DND-41 (cell line): ENCODE results near the gene RNASEL.
"Not testable (repeated sequence)": the region's sequence is repeated elsewhere in the genome, so short reads cannot be mapped to it uniquely, and the experiment has no call there.

Experiments used
- ATAC-seq: fragments of 200-7000 bp; cut with Tn5 transposase; 3 replicates; pipeline ENCODE4 v1.9.1; 2021; ENCODE audit warnings: low read depth; ENCODE audit not compliant: insufficient read depth
- DNase-seq: peaks from one replicate; pipeline ENCODE4 v3.0.0-alpha.2; 2020
- H2AFZ ChIP-seq: 2 replicates; pipeline ENCODE4 v1.6.0; 2012; ENCODE audit warnings: low read depth, low read length
- H3K27ac ChIP-seq: 2 replicates; pipeline ENCODE4 v1.5.1; 2012; ENCODE audit warnings: low read length, inconsistent platforms
- H3K27me3 ChIP-seq: fragments of 200-600 bp; sonication (generic); 2 replicates; pipeline ENCODE4 v1.6.0; 2012; ENCODE audit warnings: low read length, mild to moderate bottlenecking, inconsistent platforms; ENCODE audit not compliant: insufficient read depth, poor library complexity
- H3K36me3 ChIP-seq: 2 replicates; pipeline ENCODE4 v1.5.1; 2012; ENCODE audit warnings: low read length, inconsistent platforms; ENCODE audit not compliant: insufficient read depth
- H3K4me1 ChIP-seq: 2 replicates; pipeline ENCODE4 v1.5.1; 2012; ENCODE audit warnings: mild to moderate bottlenecking, low read length; ENCODE audit not compliant: insufficient read depth
- H3K4me2 ChIP-seq: 2 replicates; pipeline ENCODE4 v1.6.0; 2012; ENCODE audit warnings: mild to moderate bottlenecking, moderate library complexity, low read length, inconsistent platforms; ENCODE audit not compliant: insufficient read depth
- H3K4me3 ChIP-seq, 2 experiments: fragments of 200-600 bp in 1 of 2; shearing (Covaris generic) in 1 of 2; 2 replicates each; pipeline ENCODE4 v1.5.1; 2012 to 2016; ENCODE audit warnings: inconsistent platforms in 2 of 2, low read length in 2 of 2, mild to moderate bottlenecking in 2 of 2, low read depth in 1 of 2, moderate library complexity in 1 of 2
- H3K79me2 ChIP-seq: 2 replicates; pipeline ENCODE4 v1.6.0; 2012; ENCODE audit warnings: low read length, inconsistent platforms; ENCODE audit not compliant: insufficient read depth
- H3K9ac ChIP-seq: 2 replicates; pipeline ENCODE4 v1.6.0; 2012; ENCODE audit warnings: low read depth, mild to moderate bottlenecking, inconsistent platforms, low read length, moderate library complexity
- H3K9me3 ChIP-seq: 2 replicates; pipeline ENCODE4 v1.5.1; 2012; ENCODE audit warnings: low read length, moderate library complexity, mild to moderate bottlenecking, inconsistent platforms; ENCODE audit not compliant: insufficient read depth, severe bottlenecking
- H4K20me1 ChIP-seq: 2 replicates; pipeline ENCODE4 v1.6.0; 2012; ENCODE audit warnings: low read length; ENCODE audit not compliant: insufficient read depth
- EZH2 ChIP-seq: IDR thresholded peaks from 3 replicates; pipeline ENCODE4 v1.6.1; 2012; ENCODE audit warnings: borderline replicate concordance, low read depth, mild to moderate bottlenecking, moderate library complexity, low read length, inconsistent platforms; ENCODE audit not compliant: severe bottlenecking
- TF ChIP-seq, protein P1 (sequence below): IDR thresholded peaks from 2 replicates; pipeline ENCODE4 v1.5.1; 2012; ENCODE audit warnings: borderline replicate concordance, low read length, moderate library complexity, mild to moderate bottlenecking; ENCODE audit not compliant: poor library complexity, severe bottlenecking; ENCODE audit errors: extremely low read depth

The RNASEL gene

DNA sequence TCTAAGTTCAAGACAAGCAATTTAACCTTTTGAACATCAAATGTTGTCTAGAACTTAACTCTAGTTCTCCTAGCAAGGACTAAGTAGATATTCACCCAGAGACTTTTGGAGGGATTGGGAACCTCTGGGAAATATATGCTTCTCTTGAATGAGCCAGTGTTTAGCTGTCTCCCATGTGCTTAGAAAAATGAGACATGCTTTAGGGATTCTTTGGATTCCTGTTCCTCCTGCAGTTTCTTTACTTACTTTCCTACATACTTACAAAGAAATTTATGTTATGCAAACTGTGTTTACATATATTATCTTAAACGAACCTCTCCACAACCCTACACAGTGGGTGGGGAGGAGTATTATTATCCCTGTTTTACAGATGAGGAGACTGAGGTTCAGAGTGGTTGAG, 39.2 kb downstream of the RNASEL start:
- Histone ChIP-seq H3K79me2 (no peaks in the 10 kb centered on the region), H3K4me2 (no peak overlapping the region), H3K36me3 (no peaks in the 10 kb centered on the region), H3K27ac (no peak overlapping the region), H3K27me3 (no peaks in the 10 kb centered on the region), H3K4me1 (no peaks in the 10 kb centered on the region), H2AFZ (no peak overlapping the region), H3K4me3 (no peak overlapping the region), H4K20me1 (no peaks in the 10 kb centered on the region), H3K9me3 (peaks cover 3% of the 10 kb centered on the region), H3K9ac (no peak overlapping the region)
- no peak for DNase-seq
- TF ChIP-seq, protein P1, sequence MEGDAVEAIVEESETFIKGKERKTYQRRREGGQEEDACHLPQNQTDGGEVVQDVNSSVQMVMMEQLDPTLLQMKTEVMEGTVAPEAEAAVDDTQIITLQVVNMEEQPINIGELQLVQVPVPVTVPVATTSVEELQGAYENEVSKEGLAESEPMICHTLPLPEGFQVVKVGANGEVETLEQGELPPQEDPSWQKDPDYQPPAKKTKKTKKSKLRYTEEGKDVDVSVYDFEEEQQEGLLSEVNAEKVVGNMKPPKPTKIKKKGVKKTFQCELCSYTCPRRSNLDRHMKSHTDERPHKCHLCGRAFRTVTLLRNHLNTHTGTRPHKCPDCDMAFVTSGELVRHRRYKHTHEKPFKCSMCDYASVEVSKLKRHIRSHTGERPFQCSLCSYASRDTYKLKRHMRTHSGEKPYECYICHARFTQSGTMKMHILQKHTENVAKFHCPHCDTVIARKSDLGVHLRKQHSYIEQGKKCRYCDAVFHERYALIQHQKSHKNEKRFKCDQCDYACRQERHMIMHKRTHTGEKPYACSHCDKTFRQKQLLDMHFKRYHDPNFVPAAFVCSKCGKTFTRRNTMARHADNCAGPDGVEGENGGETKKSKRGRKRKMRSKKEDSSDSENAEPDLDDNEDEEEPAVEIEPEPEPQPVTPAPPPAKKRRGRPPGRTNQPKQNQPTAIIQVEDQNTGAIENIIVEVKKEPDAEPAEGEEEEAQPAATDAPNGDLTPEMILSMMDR, result no peak
- no peak for TF ChIP-seq EZH2
- no peak for ATAC-seq

DNA sequence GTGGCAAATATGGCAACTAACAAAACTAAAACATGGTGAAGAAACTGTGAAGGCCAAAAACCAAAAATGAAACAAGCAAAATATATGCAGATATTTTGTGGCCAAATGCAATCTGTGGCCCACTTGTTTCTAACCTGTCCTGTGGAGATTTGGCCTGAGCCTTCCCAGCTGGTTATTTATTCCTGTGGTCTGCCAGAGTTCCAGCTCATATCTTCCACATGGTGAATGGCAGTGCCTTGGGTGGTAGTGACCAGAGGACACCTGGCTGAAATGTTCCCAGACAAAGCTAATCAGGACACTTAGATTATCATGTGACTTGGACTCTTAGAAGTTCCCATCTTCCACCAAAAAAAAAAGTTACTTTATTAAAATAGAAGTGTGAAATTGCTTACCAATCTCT, 39.7 kb downstream of the RNASEL start:
- no peaks in the 10 kb centered on the region for H4K20me1 ChIP-seq
- no peak overlapping the region for H3K4me2 ChIP-seq
- no peaks in the 10 kb centered on the region for H3K4me1 ChIP-seq
- no peak overlapping the region for H2AFZ ChIP-seq
- no peak overlapping the region for H3K4me3 ChIP-seq
- no peak overlapping the region for H3K27ac ChIP-seq
- H3K36me3 ChIP-seq, result no peaks in the 10 kb centered on the region
- H3K9ac ChIP-seq, result no peak overlapping the region
- no peaks in the 10 kb centered on the region for H3K79me2 ChIP-seq
- TF ChIP-seq EZH2, result no peak
- TF ChIP-seq, protein P1, result no peak
- H3K27me3 ChIP-seq, result no peaks in the 10 kb centered on the region
- ATAC-seq (no peak), DNase-seq (no peak)
- H3K9me3 ChIP-seq, result peaks cover 3% of the 10 kb centered on the region

DNA sequence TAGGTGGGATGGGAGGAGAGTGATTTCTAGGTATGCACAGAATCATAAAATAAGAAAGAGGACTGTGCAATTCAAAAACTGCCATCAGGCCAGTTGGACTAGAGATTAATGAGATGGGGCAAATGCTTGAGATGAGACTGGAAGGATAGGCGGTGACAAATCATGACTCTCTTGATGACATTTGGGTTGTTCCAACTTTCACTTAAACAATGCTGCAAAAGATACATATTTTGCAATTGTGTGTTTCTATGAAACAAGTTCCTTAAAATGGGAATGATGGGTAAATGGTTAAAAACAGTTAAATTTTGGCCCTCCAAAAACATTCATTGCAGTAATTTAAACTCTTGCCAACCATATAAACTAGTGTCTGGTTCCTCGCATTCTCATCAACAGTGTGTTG, 55.2 kb downstream of the RNASEL start:
- Histone ChIP-seq H2AFZ (no peak overlapping the region), H3K4me3 (no peak overlapping the region), H3K4me2 (no peak overlapping the region), H3K27me3 (no peaks in the 10 kb centered on the region), H3K9me3 (peaks cover under 1% of the 10 kb centered on the region), H3K9ac (no peak overlapping the region), H3K36me3 (no peaks in the 10 kb centered on the region), H3K4me1 (no peaks in the 10 kb centered on the region), H3K27ac (no peak overlapping the region), H3K79me2 (no peaks in the 10 kb centered on the region), H4K20me1 (no peaks in the 10 kb centered on the region)
- TF ChIP-seq EZH2, result no peak
- TF ChIP-seq, protein P1, result no peak
- DNase-seq, result no peak
- ATAC-seq, result no peak

DNA sequence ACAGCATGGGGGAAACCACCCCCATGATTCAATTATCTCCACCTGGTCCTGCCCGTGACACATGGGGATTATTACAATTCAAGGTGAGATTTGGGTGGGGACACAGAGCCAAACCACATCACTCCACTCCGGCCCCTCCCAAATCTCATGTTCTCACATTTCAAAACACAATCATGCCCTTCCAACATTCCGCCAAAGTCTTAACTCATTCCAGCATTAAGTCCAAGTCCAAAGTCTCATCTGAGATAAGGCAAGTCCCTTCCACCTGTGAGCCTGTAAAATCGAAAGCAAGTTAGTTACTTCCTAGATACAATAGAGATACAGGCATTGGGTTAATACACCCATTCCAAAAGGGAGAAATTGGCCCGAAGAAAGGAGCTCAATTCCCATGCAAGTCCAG, 60.9 kb downstream of the RNASEL start:
- H3K4me1 ChIP-seq, H3K79me2 ChIP-seq, H3K36me3 ChIP-seq: not testable (repeated sequence)

More for the DNA sequence above, 60.9 kb downstream of the RNASEL start:
- H4K20me1 ChIP-seq, ATAC-seq, H3K4me2 ChIP-seq, H2AFZ ChIP-seq, H3K27me3 ChIP-seq, H3K4me3 ChIP-seq, H3K27ac ChIP-seq, H3K9me3 ChIP-seq, H3K9ac ChIP-seq, DNase-seq: not testable (repeated sequence)
